Stimulated activated CD4-positive, alpha-beta T cell treated with anti-CD3 and anti-CD28 coated beads, Interleukin-1b, Interleukin-23, amount 100 ng/mL, for 1 hour (primary cell): ENCODE data around the gene SI.
"Not testable (repeated sequence)": the region's sequence is repeated elsewhere in the genome, so short reads cannot be mapped to it uniquely, and the experiment has no call there.

Experiments used
- DNase-seq, 2 donors: peaks; one replicate each; pipeline ENCODE4 v3.0.0-alpha.2; 2020; ENCODE audit warnings: low read depth in 2 of 2

Gene SI

GRCh38 chr3:165078293-165078692, at the start of gene SI:
Gene SI, minus strand, starts transcription at chr3:165078496. Its CDS starts 2,484 bp downstream, at chr3:165076012.
- DNase-seq: no peak

- DNase-seq: no peak
Observed at GRCh38 chr3:165125836-165126235, 47.5 kb upstream of the SI start.

GRCh38 chr3:165111401-165111800, 33.1 kb upstream of the SI start:
- DNase-seq: no peak

- no peak for DNase-seq
Observed at GRCh38 chr3:165103616-165104015, 25.3 kb upstream of the SI start.

GRCh38 chr3:165082650-165083049, 4.4 kb upstream of the SI start:
- no peak for DNase-seq

- DNase-seq: no peak
Observed at GRCh38 chr3:165081183-165081582, 2.9 kb upstream of the SI start.

DNA sequence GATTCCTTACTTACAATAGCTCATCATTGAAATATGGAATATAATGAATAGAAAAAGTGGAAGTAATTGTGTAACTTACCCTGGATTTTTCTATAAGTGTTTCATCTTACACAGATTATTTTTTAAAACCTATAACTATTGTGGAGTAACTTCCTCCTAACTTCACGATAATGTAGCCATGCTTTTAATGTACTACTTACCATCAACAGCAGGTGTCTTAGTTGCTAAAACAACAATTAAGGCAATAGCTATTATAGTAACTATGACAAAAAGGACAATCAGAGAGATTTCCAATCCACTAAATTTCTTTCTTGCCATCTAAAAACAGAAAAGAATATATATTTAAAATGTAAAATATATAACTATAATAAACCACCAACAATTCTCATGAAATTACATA, 2.6 kb downstream of the SI start:
- no peak for DNase-seq

GRCh38 chr3:165070682-165071081, 7.6 kb downstream of the SI start:
- no peak for DNase-seq

- no peak for DNase-seq
Observed at GRCh38 chr3:165056510-165056909, 21.8 kb downstream of the SI start.

DNA sequence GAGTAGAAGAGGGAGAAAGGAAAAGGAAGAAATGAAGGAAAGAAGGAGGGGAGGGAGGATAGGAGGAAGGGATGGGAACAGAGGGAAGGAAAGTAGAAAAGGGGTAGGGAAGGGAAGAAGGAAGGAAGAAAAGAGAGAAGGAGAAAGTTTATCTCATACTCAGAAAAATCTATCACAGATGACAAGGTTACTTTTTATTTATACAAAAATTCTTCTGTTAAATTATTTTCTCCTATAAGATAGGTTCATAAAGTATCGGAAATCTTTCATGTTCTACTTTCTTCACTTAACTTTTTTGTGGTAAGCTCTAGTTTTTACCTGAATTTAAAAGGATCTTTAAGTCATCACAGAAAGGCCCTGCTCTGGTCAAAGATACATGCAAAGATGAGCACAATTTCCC, 38.1 kb downstream of the SI start:
- DNase-seq: no peak

DNA sequence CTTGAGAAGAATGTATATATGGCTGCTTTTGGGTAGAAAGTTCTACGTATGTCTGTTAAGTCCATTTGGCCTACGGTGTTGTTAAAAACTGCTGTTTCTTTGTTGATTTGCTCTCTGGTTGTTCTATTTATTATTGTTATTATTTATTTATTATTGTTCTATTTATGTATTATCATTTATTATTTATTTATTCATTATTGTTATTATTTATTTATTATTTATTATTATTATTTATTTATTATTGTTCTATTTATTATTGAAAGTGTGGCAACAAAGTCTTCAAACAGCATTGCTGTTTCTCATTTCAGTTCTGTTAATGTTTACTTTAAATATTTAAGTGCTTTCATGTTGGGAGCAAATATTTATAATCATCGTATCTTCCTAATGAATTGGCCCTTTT, 66.7 kb downstream of the SI start:
- DNase-seq: no peak

DNA sequence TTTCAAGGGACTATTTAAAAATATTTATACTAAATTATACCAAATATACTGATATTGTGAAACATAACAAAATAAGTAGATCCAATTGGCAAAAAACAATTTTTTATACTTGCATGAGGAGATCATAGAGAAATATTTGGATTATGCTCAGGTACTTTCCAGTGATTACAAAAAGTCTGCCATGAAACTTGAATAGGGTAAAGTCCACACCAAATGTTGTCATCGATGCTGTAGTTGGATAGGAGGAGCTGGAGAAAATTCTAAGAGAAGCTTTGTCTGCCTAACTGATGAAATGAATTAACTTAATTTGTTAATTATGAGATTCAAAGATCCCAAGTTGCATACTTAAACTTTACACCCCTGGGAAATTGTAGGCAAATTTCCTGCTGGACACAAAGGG, 93.3 kb downstream of the SI start:
- DNase-seq: no peak

GRCh38 chr3:164962610-164963009, 115.7 kb downstream of the SI start:
- no peak for DNase-seq

GRCh38 chr3:164952966-164953365, 125.3 kb downstream of the SI start:
- no peak for DNase-seq

- not testable (repeated sequence) for DNase-seq
Observed at GRCh38 chr3:164951403-164951802, 126.9 kb downstream of the SI start.

GRCh38 chr3:164940745-164941144, 137.6 kb downstream of the SI start:
- no peak for DNase-seq

- DNase-seq: no peak
Observed at GRCh38 chr3:164929642-164930041, 148.7 kb downstream of the SI start.
